Thyroid gland (tissue), 4 donors: ENCODE data around the gene CALR. TPM values are rescaled to one million over a fixed set of nuclear protein-coding genes. Genes with fewer than 3 reads are reported as not detected.
"Not testable (repeated sequence)": the region's sequence is repeated elsewhere in the genome, so short reads cannot be mapped to it uniquely, and the experiment has no call there.

ENCODE experiments used
- DNase-seq, 2 donors: peaks; one replicate each; pipeline ENCODE4 v3.0.0-alpha.2; 2019
- H3K27ac ChIP-seq, 3 donors: fragments of 200-600 bp; sonication (generic); 1 replicate in 2 of 3; 2 replicates in 1 of 3; pipeline ENCODE4 v1.5.1; 2016 to 2019; ENCODE audit warnings: mild to moderate bottlenecking in 1 of 3, moderate library complexity in 1 of 3
- H3K27me3 ChIP-seq: fragments of 200-600 bp; sonication (generic); one replicate; pipeline ENCODE4 v1.5.1; 2019
- H3K36me3 ChIP-seq, 2 donors: fragments of 200-600 bp; sonication (generic); one replicate each; pipeline ENCODE4 v1.5.1; 2016 to 2019
- H3K4me1 ChIP-seq, 2 donors: fragments of 200-600 bp; sonication (generic); one replicate each; pipeline ENCODE4 v1.5.1; 2017 to 2019
- H3K4me3 ChIP-seq, 3 donors: fragments of 200-600 bp; sonication (generic); replicated peaks in 1 of 3; 1 replicate in 2 of 3; 2 replicates in 1 of 3; pipeline ENCODE4 v1.5.1; 2016; ENCODE audit warnings: mild to moderate bottlenecking in 1 of 3
- H3K9me3 ChIP-seq: fragments of 200-600 bp; sonication (generic); one replicate; pipeline ENCODE4 v1.5.1; 2017
- POLR2A ChIP-seq, 2 donors: fragments of 450-650 bp; IDR thresholded peaks; one replicate each; pipeline ENCODE4 v1.6.1; 2017; ENCODE audit warnings: antibody characterized with exemption in 2 of 2, mild to moderate bottlenecking in 2 of 2, moderate library complexity in 1 of 2
- WGBS, 2 donors: methylation state at CpG; one replicate each; pipeline ENCODE4 v1.1.5; 2017; 5-methylcytosine and 5-hydroxymethylcytosine counted together
- intact Hi-C: fragments of 100-400 bp; cut with DNase I; formaldehyde crosslinking; loops from one replicate; pipeline ENCODE4 v1.15.1; 2023
- total RNA-seq, 4 donors: library from RNA; depleted of rRNA; stranded (reverse); fragments of >200 nt; gene quantifications; one replicate each; pipeline ENCODE4 v1.2.3, GENCODE V29; 2016
- TF ChIP-seq, protein P1 (sequence below), 6 experiments: fragments of 200-600 bp in 3 of 6; fragments of 450-650 bp in 3 of 6; sonication (generic) in 3 of 6; IDR thresholded peaks; one replicate each; pipeline ENCODE4 v1.5.1; 2016 to 2019; ENCODE audit warnings: antibody characterized with exemption in 6 of 6, mild to moderate bottlenecking in 2 of 6, inconsistent platforms in 1 of 6, moderate library complexity in 1 of 6

Gene CALR
- total RNA-seq, result 1,000 to 10,000 TPM; 1,892 to 4,270 (median 2,942) TPM

- peaks cover 33 to 45% of the 10 kb centered on the region in 2 donors for H3K4me1 ChIP-seq
Measured at GRCh38 chr19:12937927-12938778, at the start of gene CALR. TSS of gene CALR (plus strand) at chr19:12938609. CDS start at chr19:12938680, 71 bp downstream.

GRCh38 chr19:12890299-12890786 lies 48.1 kb upstream of the CALR start:
- Histone ChIP-seq H3K4me1 (peaks cover 15 to 16% of the 10 kb centered on the region in 2 donors), H3K36me3 (peaks cover 0 to 11% of the 10 kb centered on the region in 2 donors)
- H3K27ac ChIP-seq, intact Hi-C loops, H3K9me3 ChIP-seq, H3K27me3 ChIP-seq, H3K4me3 ChIP-seq, DNase-seq: not testable (repeated sequence)
- WGBS, 2 donors, result 19% methylated on average over 10 of the region's 10 CpGs

More at GRCh38 chr19:12937927-12938778, at the start of gene CALR:
- Histone ChIP-seq H3K36me3 (peaks cover 33 to 42% of the 10 kb centered on the region in 2 donors), H3K9me3 (no peaks in the 10 kb centered on the region), H3K27ac (peak within 1 kb of the TSS; percentile 90 to 98 (median 96)), H3K4me3 (peak within 1 kb of the TSS; percentile 98 to 100 (median 99)), H3K27me3 (no peaks in the 10 kb centered on the region)
- peak; percentile 100 for DNase-seq
- 0 to 2% methylated on average over 23 to 44 of the region's 63 CpGs for WGBS, 2 donors
- peak; percentile 99 to 100 for TF ChIP-seq POLR2A (IDR thresholded peaks at IDR 0.05)
- TF ChIP-seq, protein P1, sequence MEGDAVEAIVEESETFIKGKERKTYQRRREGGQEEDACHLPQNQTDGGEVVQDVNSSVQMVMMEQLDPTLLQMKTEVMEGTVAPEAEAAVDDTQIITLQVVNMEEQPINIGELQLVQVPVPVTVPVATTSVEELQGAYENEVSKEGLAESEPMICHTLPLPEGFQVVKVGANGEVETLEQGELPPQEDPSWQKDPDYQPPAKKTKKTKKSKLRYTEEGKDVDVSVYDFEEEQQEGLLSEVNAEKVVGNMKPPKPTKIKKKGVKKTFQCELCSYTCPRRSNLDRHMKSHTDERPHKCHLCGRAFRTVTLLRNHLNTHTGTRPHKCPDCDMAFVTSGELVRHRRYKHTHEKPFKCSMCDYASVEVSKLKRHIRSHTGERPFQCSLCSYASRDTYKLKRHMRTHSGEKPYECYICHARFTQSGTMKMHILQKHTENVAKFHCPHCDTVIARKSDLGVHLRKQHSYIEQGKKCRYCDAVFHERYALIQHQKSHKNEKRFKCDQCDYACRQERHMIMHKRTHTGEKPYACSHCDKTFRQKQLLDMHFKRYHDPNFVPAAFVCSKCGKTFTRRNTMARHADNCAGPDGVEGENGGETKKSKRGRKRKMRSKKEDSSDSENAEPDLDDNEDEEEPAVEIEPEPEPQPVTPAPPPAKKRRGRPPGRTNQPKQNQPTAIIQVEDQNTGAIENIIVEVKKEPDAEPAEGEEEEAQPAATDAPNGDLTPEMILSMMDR (IDR thresholded peaks at IDR 0.05), result no peak
- intact Hi-C loops, result loop anchor here (10.0 kb wide), 1 partner anchor 53 kb away; the partner anchor contains the start of genes DNASE2 and KLF1

GRCh38 chr19:12890787-12891552 lies 47.4 kb upstream of the CALR start, which contains the start of gene GCDH:
TSS of gene GCDH (plus strand) at chr19:12891160. CDS start at chr19:12891305, 145 bp downstream.
- H3K9me3 ChIP-seq, result no peaks in the 10 kb centered on the region
- peak within 1 kb of the TSS in 1 of 3 donors; percentile 24 for H3K27ac ChIP-seq
- intact Hi-C loops, result no loop called here
- peak within 1 kb of the TSS; percentile 44 to 71 (median 55) for H3K4me3 ChIP-seq
- H3K4me1 ChIP-seq, result peaks cover 10 to 11% of the 10 kb centered on the region in 2 donors
- H3K36me3 ChIP-seq, result peaks cover 0 to 11% of the 10 kb centered on the region in 2 donors
- DNase-seq, result peak; percentile 99
- TF ChIP-seq, protein P1 (IDR thresholded peaks at IDR 0.05), result peak in 1 of 6 experiments; percentile 23
- peak in 1 of 2 donors; percentile 78 for TF ChIP-seq POLR2A (IDR thresholded peaks at IDR 0.05)
- H3K27me3 ChIP-seq, result no peaks in the 10 kb centered on the region
- WGBS, 2 donors, result 0 to 1% methylated on average over 35 to 36 of the region's 49 CpGs

GRCh38 chr19:12891553-12892021 lies 46.8 kb upstream of the CALR start:
- WGBS, 2 donors, result 7 to 11% methylated on average over 14 to 18 of the region's 26 CpGs
- intact Hi-C loops, result no loop called here
- Histone ChIP-seq H3K9me3 (no peaks in the 10 kb centered on the region), H3K4me3 (peak overlapping the region; percentile 44 to 71 (median 55)), H3K36me3 (peaks cover 0 to 11% of the 10 kb centered on the region in 2 donors), H3K27me3 (no peaks in the 10 kb centered on the region), H3K4me1 (peaks cover 10% of the 10 kb centered on the region in 2 donors), H3K27ac (peak overlapping the region in 1 of 3 donors; percentile 24)
- no peak for TF ChIP-seq POLR2A (IDR thresholded peaks at IDR 0.05)
- TF ChIP-seq, protein P1 (IDR thresholded peaks at IDR 0.05), result no peak
- DNase-seq, result no peak

DNA sequence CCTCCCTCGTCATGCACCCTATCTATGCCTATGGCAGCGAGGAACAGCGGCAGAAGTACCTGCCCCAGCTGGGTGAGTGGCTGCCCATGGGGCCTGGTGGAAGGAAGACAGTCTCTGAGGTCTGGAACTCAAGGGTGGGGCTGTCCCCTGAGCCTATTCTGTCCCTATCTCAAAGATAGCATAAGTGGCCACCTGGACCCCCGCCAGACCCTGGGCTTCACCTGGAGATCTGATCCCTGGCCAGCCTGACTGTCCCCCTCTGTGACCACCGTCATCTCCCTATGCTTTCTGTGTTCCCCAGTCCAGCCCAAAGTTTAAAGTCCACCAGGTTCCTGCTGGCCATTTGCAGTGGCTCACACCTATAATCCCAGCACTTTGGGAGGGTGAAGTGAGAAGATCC lies 44.8 kb upstream of the CALR start:
- no peak for DNase-seq
- WGBS, 2 donors, result 96 to 100% methylated on average over 2 to 5 of the region's 5 CpGs

More for the DNA sequence above, 44.8 kb upstream of the CALR start:
- no peaks in the 10 kb centered on the region for H3K27me3 ChIP-seq
- intact Hi-C loops, result no loop called here
- TF ChIP-seq POLR2A (IDR thresholded peaks at IDR 0.05), result no peak
- TF ChIP-seq, protein P1 (IDR thresholded peaks at IDR 0.05), result no peak
- H3K4me1 ChIP-seq, result peaks cover 10% of the 10 kb centered on the region in 2 donors
- peaks cover 3 to 15% of the 10 kb centered on the region in 2 donors for H3K36me3 ChIP-seq
- no peak overlapping the region for H3K27ac ChIP-seq
- H3K4me3 ChIP-seq, result no peak overlapping the region
- H3K9me3 ChIP-seq, result no peaks in the 10 kb centered on the region
